Measurements from ENCODE around the gene TBXAS1.

Gene TBXAS1

GRCh38 chr7:140039896-140040295 is 210.8 kb downstream of the TBXAS1 start:
- in situ Hi-C loops (cut with HindIII; ENCODE audit: low sequenced_read_pairs): no loop called here
- DNase-seq (ENCODE audit: low read depth): no peak
- H3K4me3 ChIP-seq (ENCODE audit: low read depth, low read length): no peak overlapping the region
- TF ChIP-seq CTCF (IDR thresholded peaks at IDR 0.05; ENCODE audit: low read depth, low read length, missing control alignments): no peak

GRCh38 chr7:140041659-140042385 is 212.8 kb downstream of the TBXAS1 start:
- no peak overlapping the region for H3K4me3 ChIP-seq (ENCODE audit: low read depth, low read length)
- TF ChIP-seq CTCF (IDR thresholded peaks at IDR 0.05; ENCODE audit: low read depth, low read length, missing control alignments): no peak
- no peak for DNase-seq (ENCODE audit: low read depth)
- in situ Hi-C loops (cut with HindIII; ENCODE audit: low sequenced_read_pairs): no loop called here

- no peak overlapping the region for H3K4me3 ChIP-seq (ENCODE audit: low read depth, low read length)
- no peak for TF ChIP-seq CTCF (IDR thresholded peaks at IDR 0.05; ENCODE audit: low read depth, low read length, missing control alignments)
- in situ Hi-C loops (cut with HindIII; ENCODE audit: low sequenced_read_pairs): no loop called here
- DNase-seq (ENCODE audit: low read depth): no peak
Measured at GRCh38 chr7:140042386-140042670, 213.3 kb downstream of the TBXAS1 start.

GRCh38 chr7:140044251-140044650 is 215.2 kb downstream of the TBXAS1 start:
- TF ChIP-seq CTCF (IDR thresholded peaks at IDR 0.05; ENCODE audit: low read depth, low read length, missing control alignments): no peak
- in situ Hi-C loops (cut with HindIII; ENCODE audit: low sequenced_read_pairs): no loop called here
- no peak for DNase-seq (ENCODE audit: low read depth)

GRCh38 chr7:140045697-140046096 is 216.6 kb downstream of the TBXAS1 start:
- DNase-seq (ENCODE audit: low read depth): no peak
- in situ Hi-C loops (cut with HindIII; ENCODE audit: low sequenced_read_pairs): no loop called here
- no peak for TF ChIP-seq CTCF (IDR thresholded peaks at IDR 0.05; ENCODE audit: low read depth, low read length, missing control alignments)
- no peak overlapping the region for H3K4me3 ChIP-seq (ENCODE audit: low read depth, low read length)

More at GRCh38 chr7:140044251-140044650, 215.2 kb downstream of the TBXAS1 start:
- H3K4me3 ChIP-seq (ENCODE audit: low read depth, low read length): no peak overlapping the region

GRCh38 chr7:140047197-140047596 is 218.1 kb downstream of the TBXAS1 start:
- in situ Hi-C loops (cut with HindIII; ENCODE audit: low sequenced_read_pairs): no loop called here
- no peak overlapping the region for H3K4me3 ChIP-seq (ENCODE audit: low read depth, low read length)
- no peak for TF ChIP-seq CTCF (IDR thresholded peaks at IDR 0.05; ENCODE audit: low read depth, low read length, missing control alignments)
- no peak for DNase-seq (ENCODE audit: low read depth)
